Activated gamma-delta T cell treated with anti-CD3 and anti-CD28 coated beads, Interleukin-2, amount 50 U/mL, for 16 hours (primary cell): ENCODE results near the gene OGT.
A peak's percentile ranks its signal among the peaks of the same experiment; 100 is the strongest.

ENCODE experiments used
- DNase-seq: peaks from one replicate; pipeline ENCODE4 v3.0.0-alpha.2; 2020; ENCODE audit warnings: low read depth

The OGT gene

GRCh38 chrX:71622576-71623450 lies 89.9 kb downstream of the OGT start:
- peak; percentile 71 for DNase-seq

- DNase-seq = peak; percentile 21
Measured at GRCh38 chrX:71623714-71624113, 90.8 kb downstream of the OGT start.

GRCh38 chrX:71625471-71625870 lies 92.6 kb downstream of the OGT start:
- no peak for DNase-seq
